ENCODE results near the gene STIM2. TPM values are rescaled to one million over a fixed set of nuclear protein-coding genes. Genes with fewer than 3 reads are reported as not detected.
"Not testable (repeated sequence)": the region's sequence is repeated elsewhere in the genome, so short reads cannot be mapped to it uniquely, and the experiment has no call there.

Gene STIM2
- total and polyA plus RNA-seq, 2 donors (not counting 1 experiment from before 2014, with no cell fraction given), result 19.0 to 33.0 TPM

- H3K79me2 ChIP-seq (ENCODE audit: control insufficient read depth, insufficient read depth, low read length), result no peaks in the 10 kb centered on the region
- H3K27me3 ChIP-seq (ENCODE audit: control insufficient read depth, insufficient read depth, low read length), result no peaks in the 10 kb centered on the region
- no peak overlapping the region for H3K4me3 ChIP-seq (replicated peaks in 1 of 4; ENCODE audit: control extremely low read depth in 1 of 4, insufficient read depth in 1 of 4, low read depth in 3 of 4, low read length in 4 of 4)
- H3K4me2 ChIP-seq (ENCODE audit: extremely low read depth, insufficient read depth, low read length), result no peak overlapping the region
- no peak overlapping the region for H3K27ac ChIP-seq (ENCODE audit: insufficient read depth, low read length)
- H3K9ac ChIP-seq (ENCODE audit: insufficient read depth, low read length), result no peak overlapping the region
- H3K4me1 ChIP-seq (ENCODE audit: control insufficient read depth, extremely low read depth, insufficient read depth, low read length), result peaks cover 5% of the 10 kb centered on the region
- TF ChIP-seq EZH2 (IDR thresholded peaks at IDR 0.05; ENCODE audit: low read length, missing control alignments), result no peak
- TF ChIP-seq, protein P1, sequence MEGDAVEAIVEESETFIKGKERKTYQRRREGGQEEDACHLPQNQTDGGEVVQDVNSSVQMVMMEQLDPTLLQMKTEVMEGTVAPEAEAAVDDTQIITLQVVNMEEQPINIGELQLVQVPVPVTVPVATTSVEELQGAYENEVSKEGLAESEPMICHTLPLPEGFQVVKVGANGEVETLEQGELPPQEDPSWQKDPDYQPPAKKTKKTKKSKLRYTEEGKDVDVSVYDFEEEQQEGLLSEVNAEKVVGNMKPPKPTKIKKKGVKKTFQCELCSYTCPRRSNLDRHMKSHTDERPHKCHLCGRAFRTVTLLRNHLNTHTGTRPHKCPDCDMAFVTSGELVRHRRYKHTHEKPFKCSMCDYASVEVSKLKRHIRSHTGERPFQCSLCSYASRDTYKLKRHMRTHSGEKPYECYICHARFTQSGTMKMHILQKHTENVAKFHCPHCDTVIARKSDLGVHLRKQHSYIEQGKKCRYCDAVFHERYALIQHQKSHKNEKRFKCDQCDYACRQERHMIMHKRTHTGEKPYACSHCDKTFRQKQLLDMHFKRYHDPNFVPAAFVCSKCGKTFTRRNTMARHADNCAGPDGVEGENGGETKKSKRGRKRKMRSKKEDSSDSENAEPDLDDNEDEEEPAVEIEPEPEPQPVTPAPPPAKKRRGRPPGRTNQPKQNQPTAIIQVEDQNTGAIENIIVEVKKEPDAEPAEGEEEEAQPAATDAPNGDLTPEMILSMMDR (conservative IDR thresholded peaks at IDR 0.05 in 1 of 2, IDR thresholded peaks at IDR 0.05 in 1 of 2; ENCODE audit: low read depth in 1 of 2, low read length in 2 of 2), result no peak
- no peak overlapping the region for H2AFZ ChIP-seq (ENCODE audit: low read length)
- peak in 1 of 2 donors; percentile 19 for DNase-seq (ENCODE audit: low read depth in 2 of 2)
- no peaks in the 10 kb centered on the region for H3K9me3 ChIP-seq (ENCODE audit: control insufficient read depth, insufficient read depth, low read depth, low read length)
- no peaks in the 10 kb centered on the region for H4K20me1 ChIP-seq (ENCODE audit: control insufficient read depth, extremely low read depth, insufficient read depth, low read length)
- H3K36me3 ChIP-seq (ENCODE audit: control insufficient read depth, insufficient read depth, low read length), result peaks cover 2% of the 10 kb centered on the region
Observed at GRCh38 chr4:26962720-26963119, 102.1 kb downstream of the STIM2 start.

DNA sequence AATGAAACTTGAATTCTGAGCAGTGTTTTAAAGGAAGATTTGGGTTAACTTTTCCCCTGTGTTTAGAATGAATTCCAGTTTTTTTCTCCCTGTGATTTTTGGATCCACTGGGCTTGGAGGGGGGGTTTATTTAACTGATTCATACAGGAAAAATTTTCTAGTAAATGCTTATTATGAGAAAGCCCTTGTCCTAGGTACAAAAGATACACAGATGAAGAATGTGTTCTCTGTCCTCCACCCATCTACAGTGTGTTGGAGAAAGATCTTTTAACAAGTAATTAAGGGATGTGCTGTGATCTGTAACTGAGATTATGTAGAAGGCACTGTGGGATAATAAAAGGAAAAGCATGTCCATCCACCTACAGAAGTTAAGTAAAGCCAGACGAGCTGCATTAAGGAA lies 103.9 kb downstream of the STIM2 start:
- no peak overlapping the region for H3K27ac ChIP-seq (ENCODE audit: insufficient read depth, low read length)
- no peaks in the 10 kb centered on the region for H3K9me3 ChIP-seq (ENCODE audit: control insufficient read depth, insufficient read depth, low read depth, low read length)
- TF ChIP-seq, protein P1 (conservative IDR thresholded peaks at IDR 0.05 in 1 of 2, IDR thresholded peaks at IDR 0.05 in 1 of 2; ENCODE audit: low read depth in 1 of 2, low read length in 2 of 2), result no peak
- TF ChIP-seq EZH2 (IDR thresholded peaks at IDR 0.05; ENCODE audit: low read length, missing control alignments), result no peak
- DNase-seq (ENCODE audit: low read depth in 2 of 2), result peak in 1 of 2 donors; percentile 37
- H3K36me3 ChIP-seq (ENCODE audit: control insufficient read depth, insufficient read depth, low read length), result no peaks in the 10 kb centered on the region
- no peak overlapping the region for H2AFZ ChIP-seq (ENCODE audit: low read length)
- no peak overlapping the region for H3K4me2 ChIP-seq (ENCODE audit: extremely low read depth, insufficient read depth, low read length)
- no peak overlapping the region for H3K4me3 ChIP-seq (replicated peaks in 1 of 4; ENCODE audit: control extremely low read depth in 1 of 4, insufficient read depth in 1 of 4, low read depth in 3 of 4, low read length in 4 of 4)
- H3K27me3 ChIP-seq (ENCODE audit: control insufficient read depth, insufficient read depth, low read length), result no peaks in the 10 kb centered on the region
- H3K79me2 ChIP-seq (ENCODE audit: control insufficient read depth, insufficient read depth, low read length), result no peaks in the 10 kb centered on the region
- H3K9ac ChIP-seq (ENCODE audit: insufficient read depth, low read length), result no peak overlapping the region
- H3K4me1 ChIP-seq (ENCODE audit: control insufficient read depth, extremely low read depth, insufficient read depth, low read length), result peaks cover 5% of the 10 kb centered on the region
- no peaks in the 10 kb centered on the region for H4K20me1 ChIP-seq (ENCODE audit: control insufficient read depth, extremely low read depth, insufficient read depth, low read length)

GRCh38 chr4:26964994-26965393 lies 104.4 kb downstream of the STIM2 start:
- no peak for DNase-seq (ENCODE audit: low read depth in 2 of 2)
- Histone ChIP-seq H3K79me2 (ENCODE audit: control insufficient read depth, insufficient read depth, low read length) (no peaks in the 10 kb centered on the region), H3K36me3 (ENCODE audit: control insufficient read depth, insufficient read depth, low read length) (no peaks in the 10 kb centered on the region), H3K4me3 (replicated peaks in 1 of 4; ENCODE audit: control extremely low read depth in 1 of 4, insufficient read depth in 1 of 4, low read depth in 3 of 4, low read length in 4 of 4) (no peak overlapping the region), H3K9me3 (ENCODE audit: control insufficient read depth, insufficient read depth, low read depth, low read length) (no peaks in the 10 kb centered on the region), H3K27me3 (ENCODE audit: control insufficient read depth, insufficient read depth, low read length) (no peaks in the 10 kb centered on the region), H3K9ac (ENCODE audit: insufficient read depth, low read length) (no peak overlapping the region), H2AFZ (ENCODE audit: low read length) (no peak overlapping the region), H3K4me1 (ENCODE audit: control insufficient read depth, extremely low read depth, insufficient read depth, low read length) (peaks cover 5% of the 10 kb centered on the region), H3K4me2 (ENCODE audit: extremely low read depth, insufficient read depth, low read length) (no peak overlapping the region), H3K27ac (ENCODE audit: insufficient read depth, low read length) (no peak overlapping the region), H4K20me1 (ENCODE audit: control insufficient read depth, extremely low read depth, insufficient read depth, low read length) (no peaks in the 10 kb centered on the region)
- TF ChIP-seq, protein P1 (conservative IDR thresholded peaks at IDR 0.05 in 1 of 2, IDR thresholded peaks at IDR 0.05 in 1 of 2; ENCODE audit: low read depth in 1 of 2, low read length in 2 of 2), result no peak
- TF ChIP-seq EZH2 (IDR thresholded peaks at IDR 0.05; ENCODE audit: low read length, missing control alignments), result no peak

GRCh38 chr4:26975464-26976181 lies 115.0 kb downstream of the STIM2 start:
- not testable (repeated sequence) for H3K4me1 ChIP-seq (ENCODE audit: control insufficient read depth, extremely low read depth, insufficient read depth, low read length); H2AFZ ChIP-seq (ENCODE audit: low read length); H3K9ac ChIP-seq (ENCODE audit: insufficient read depth, low read length); H3K9me3 ChIP-seq (ENCODE audit: control insufficient read depth, insufficient read depth, low read depth, low read length); H3K79me2 ChIP-seq (ENCODE audit: control insufficient read depth, insufficient read depth, low read length); H3K4me3 ChIP-seq (replicated peaks in 1 of 4; ENCODE audit: control extremely low read depth in 1 of 4, insufficient read depth in 1 of 4, low read depth in 3 of 4, low read length in 4 of 4); DNase-seq (ENCODE audit: low read depth in 2 of 2); H3K36me3 ChIP-seq (ENCODE audit: control insufficient read depth, insufficient read depth, low read length); H3K27ac ChIP-seq (ENCODE audit: insufficient read depth, low read length); H4K20me1 ChIP-seq (ENCODE audit: control insufficient read depth, extremely low read depth, insufficient read depth, low read length); H3K27me3 ChIP-seq (ENCODE audit: control insufficient read depth, insufficient read depth, low read length); H3K4me2 ChIP-seq (ENCODE audit: extremely low read depth, insufficient read depth, low read length)
